HL-60 (cell line): Measurements from ENCODE around the gene DOC2A.

Experiments
- DNase-seq, 2 experiments: peaks; one replicate each; pipeline ENCODE4 v3.0.0-alpha.2; 2010 to 2020; ENCODE audit warnings: low read depth in 1 of 2, low spot score in 1 of 2
- H3K27ac ChIP-seq: fragments of 250-450 bp; sonication (Bioruptor Pico); replicated peaks from 2 replicates; pipeline ENCODE4 v1.5.1; 2020; ENCODE audit warnings: mild to moderate bottlenecking, moderate library complexity
- H3K27me3 ChIP-seq: fragments of 250-450 bp; sonication (Bioruptor Pico); 2 replicates; pipeline ENCODE4 v1.5.1; 2021; ENCODE audit warnings: mild to moderate bottlenecking, moderate library complexity; ENCODE audit not compliant: insufficient read depth, poor library complexity, severe bottlenecking
- H3K4me3 ChIP-seq: replicated peaks from 2 replicates; pipeline ENCODE4 v1.5.1; 2011; ENCODE audit warnings: mild to moderate bottlenecking, control low read depth, low read length; ENCODE audit not compliant: insufficient read depth
- GABPA ChIP-seq: IDR thresholded peaks from 2 replicates; pipeline ENCODE4 v1.6.1; 2012; ENCODE audit warnings: low read depth
- POLR2AphosphoS5 ChIP-seq: IDR thresholded peaks from 2 replicates; pipeline ENCODE4 v1.6.1; 2012; ENCODE audit warnings: low read depth
- SPI1 ChIP-seq: IDR thresholded peaks from 2 replicates; pipeline ENCODE4 v1.6.1; 2012; ENCODE audit warnings: low read depth, mild to moderate bottlenecking, borderline replicate concordance
- TF ChIP-seq, protein P1 (sequence below): IDR thresholded peaks from 2 replicates; pipeline ENCODE4 v1.6.1; 2012; ENCODE audit warnings: low read depth; ENCODE audit not compliant: insufficient replicate concordance
- TF ChIP-seq, protein P2 (sequence below): IDR thresholded peaks from one replicate; pipeline ENCODE4 v1.5.1; 2011; ENCODE audit warnings: low read length, control low read depth, inconsistent platforms; ENCODE audit not compliant: insufficient read depth

Gene DOC2A

GRCh38 chr16:29989111-29989858 lies 21.5 kb downstream of the DOC2A start:
- no peak for DNase-seq
- TF ChIP-seq, protein P1, sequence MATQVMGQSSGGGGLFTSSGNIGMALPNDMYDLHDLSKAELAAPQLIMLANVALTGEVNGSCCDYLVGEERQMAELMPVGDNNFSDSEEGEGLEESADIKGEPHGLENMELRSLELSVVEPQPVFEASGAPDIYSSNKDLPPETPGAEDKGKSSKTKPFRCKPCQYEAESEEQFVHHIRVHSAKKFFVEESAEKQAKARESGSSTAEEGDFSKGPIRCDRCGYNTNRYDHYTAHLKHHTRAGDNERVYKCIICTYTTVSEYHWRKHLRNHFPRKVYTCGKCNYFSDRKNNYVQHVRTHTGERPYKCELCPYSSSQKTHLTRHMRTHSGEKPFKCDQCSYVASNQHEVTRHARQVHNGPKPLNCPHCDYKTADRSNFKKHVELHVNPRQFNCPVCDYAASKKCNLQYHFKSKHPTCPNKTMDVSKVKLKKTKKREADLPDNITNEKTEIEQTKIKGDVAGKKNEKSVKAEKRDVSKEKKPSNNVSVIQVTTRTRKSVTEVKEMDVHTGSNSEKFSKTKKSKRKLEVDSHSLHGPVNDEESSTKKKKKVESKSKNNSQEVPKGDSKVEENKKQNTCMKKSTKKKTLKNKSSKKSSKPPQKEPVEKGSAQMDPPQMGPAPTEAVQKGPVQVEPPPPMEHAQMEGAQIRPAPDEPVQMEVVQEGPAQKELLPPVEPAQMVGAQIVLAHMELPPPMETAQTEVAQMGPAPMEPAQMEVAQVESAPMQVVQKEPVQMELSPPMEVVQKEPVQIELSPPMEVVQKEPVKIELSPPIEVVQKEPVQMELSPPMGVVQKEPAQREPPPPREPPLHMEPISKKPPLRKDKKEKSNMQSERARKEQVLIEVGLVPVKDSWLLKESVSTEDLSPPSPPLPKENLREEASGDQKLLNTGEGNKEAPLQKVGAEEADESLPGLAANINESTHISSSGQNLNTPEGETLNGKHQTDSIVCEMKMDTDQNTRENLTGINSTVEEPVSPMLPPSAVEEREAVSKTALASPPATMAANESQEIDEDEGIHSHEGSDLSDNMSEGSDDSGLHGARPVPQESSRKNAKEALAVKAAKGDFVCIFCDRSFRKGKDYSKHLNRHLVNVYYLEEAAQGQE: no peak
- TF ChIP-seq POLR2AphosphoS5 (no peak), SPI1 (no peak), GABPA (no peak)
- TF ChIP-seq, protein P2, sequence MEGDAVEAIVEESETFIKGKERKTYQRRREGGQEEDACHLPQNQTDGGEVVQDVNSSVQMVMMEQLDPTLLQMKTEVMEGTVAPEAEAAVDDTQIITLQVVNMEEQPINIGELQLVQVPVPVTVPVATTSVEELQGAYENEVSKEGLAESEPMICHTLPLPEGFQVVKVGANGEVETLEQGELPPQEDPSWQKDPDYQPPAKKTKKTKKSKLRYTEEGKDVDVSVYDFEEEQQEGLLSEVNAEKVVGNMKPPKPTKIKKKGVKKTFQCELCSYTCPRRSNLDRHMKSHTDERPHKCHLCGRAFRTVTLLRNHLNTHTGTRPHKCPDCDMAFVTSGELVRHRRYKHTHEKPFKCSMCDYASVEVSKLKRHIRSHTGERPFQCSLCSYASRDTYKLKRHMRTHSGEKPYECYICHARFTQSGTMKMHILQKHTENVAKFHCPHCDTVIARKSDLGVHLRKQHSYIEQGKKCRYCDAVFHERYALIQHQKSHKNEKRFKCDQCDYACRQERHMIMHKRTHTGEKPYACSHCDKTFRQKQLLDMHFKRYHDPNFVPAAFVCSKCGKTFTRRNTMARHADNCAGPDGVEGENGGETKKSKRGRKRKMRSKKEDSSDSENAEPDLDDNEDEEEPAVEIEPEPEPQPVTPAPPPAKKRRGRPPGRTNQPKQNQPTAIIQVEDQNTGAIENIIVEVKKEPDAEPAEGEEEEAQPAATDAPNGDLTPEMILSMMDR: no peak
- Histone ChIP-seq H3K27ac (no peak overlapping the region), H3K27me3 (no peaks in the 10 kb centered on the region), H3K4me3 (no peak overlapping the region)

GRCh38 chr16:29988346-29989075 lies 22.3 kb downstream of the DOC2A start:
- no peak overlapping the region for H3K4me3 ChIP-seq
- no peak for TF ChIP-seq POLR2AphosphoS5
- TF ChIP-seq, protein P1: no peak
- no peak for TF ChIP-seq GABPA
- TF ChIP-seq SPI1: no peak
- TF ChIP-seq, protein P2: no peak
- no peak overlapping the region for H3K27ac ChIP-seq
- no peak for DNase-seq
- no peaks in the 10 kb centered on the region for H3K27me3 ChIP-seq

DNA sequence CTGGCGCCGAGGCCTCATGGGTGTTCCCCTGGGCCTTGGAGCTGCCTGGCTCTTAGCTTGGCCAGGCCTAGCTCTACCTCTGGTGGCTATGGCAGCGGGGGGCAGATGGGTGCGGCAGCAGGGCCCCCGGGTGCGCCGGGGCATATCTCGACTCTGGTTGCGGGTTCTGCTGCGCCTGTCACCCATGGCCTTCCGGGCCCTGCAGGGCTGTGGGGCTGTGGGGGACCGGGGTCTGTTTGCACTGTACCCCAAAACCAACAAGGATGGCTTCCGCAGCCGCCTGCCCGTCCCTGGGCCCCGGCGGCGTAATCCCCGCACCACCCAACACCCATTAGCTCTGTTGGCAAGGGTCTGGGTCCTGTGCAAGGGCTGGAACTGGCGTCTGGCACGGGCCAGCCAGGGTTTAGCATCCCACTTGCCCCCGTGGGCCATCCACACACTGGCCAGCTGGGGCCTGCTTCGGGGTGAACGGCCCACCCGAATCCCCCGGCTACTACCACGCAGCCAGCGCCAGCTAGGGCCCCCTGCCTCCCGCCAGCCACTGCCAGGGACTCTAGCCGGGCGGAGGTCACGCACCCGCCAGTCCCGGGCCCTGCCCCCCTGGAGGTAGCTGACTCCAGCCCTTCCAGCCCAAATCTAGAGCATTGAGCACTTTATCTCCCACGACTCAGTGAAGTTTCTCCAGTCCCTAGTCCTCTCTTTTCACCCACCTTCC lies 23.3 kb downstream of the DOC2A start:
- no peak for DNase-seq
- no peaks in the 10 kb centered on the region for H3K27me3 ChIP-seq
- no peak overlapping the region for H3K27ac ChIP-seq
- H3K4me3 ChIP-seq: no peak overlapping the region
- TF ChIP-seq SPI1 (no peak), POLR2AphosphoS5 (no peak), GABPA (no peak)
- TF ChIP-seq, protein P1: no peak
- TF ChIP-seq, protein P2: no peak
